ENCODE data around the gene LYZ.

DNA sequence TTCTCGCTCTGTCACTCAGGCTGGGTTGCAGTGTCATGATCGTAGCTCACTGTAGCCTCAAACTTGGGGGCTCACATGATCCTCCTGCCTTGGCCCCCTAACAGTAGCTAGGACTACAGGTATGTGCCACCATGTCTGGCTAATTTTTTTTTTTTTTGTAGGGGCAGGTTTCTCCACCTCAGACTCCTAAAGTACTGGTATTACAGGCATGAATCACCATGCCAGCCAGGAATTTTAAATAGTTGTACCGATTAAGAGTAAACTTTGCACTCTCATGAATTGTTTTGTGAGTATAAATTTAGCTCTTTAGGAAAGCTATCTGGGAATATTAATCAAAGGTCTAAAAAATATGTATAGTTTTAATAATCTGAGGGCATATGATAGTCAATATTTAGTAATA is 36.9 kb downstream of the LYZ start:
- TF ChIP-seq POLR2AphosphoS5 (IDR thresholded peaks at IDR 0.05) (no peak), EP300 (IDR thresholded peaks at IDR 0.05) (no peak), POLR2A (IDR thresholded peaks at IDR 0.05) (no peak)
- TF ChIP-seq, protein P1, sequence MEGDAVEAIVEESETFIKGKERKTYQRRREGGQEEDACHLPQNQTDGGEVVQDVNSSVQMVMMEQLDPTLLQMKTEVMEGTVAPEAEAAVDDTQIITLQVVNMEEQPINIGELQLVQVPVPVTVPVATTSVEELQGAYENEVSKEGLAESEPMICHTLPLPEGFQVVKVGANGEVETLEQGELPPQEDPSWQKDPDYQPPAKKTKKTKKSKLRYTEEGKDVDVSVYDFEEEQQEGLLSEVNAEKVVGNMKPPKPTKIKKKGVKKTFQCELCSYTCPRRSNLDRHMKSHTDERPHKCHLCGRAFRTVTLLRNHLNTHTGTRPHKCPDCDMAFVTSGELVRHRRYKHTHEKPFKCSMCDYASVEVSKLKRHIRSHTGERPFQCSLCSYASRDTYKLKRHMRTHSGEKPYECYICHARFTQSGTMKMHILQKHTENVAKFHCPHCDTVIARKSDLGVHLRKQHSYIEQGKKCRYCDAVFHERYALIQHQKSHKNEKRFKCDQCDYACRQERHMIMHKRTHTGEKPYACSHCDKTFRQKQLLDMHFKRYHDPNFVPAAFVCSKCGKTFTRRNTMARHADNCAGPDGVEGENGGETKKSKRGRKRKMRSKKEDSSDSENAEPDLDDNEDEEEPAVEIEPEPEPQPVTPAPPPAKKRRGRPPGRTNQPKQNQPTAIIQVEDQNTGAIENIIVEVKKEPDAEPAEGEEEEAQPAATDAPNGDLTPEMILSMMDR (IDR thresholded peaks at IDR 0.05), result no peak
